ENCODE measurements around the gene EFCAB8.
"Not testable (repeated sequence)": the region's sequence is repeated elsewhere in the genome, so short reads cannot be mapped to it uniquely, and the experiment has no call there.

EFCAB8 gene

GRCh38 chr20:32889281-32889680, 30.6 kb downstream of the EFCAB8 start:
- DNase-seq = no peak

GRCh38 chr20:32891491-32891890, 32.8 kb downstream of the EFCAB8 start:
- DNase-seq = no peak

GRCh38 chr20:32891926-32892660, 33.4 kb downstream of the EFCAB8 start:
- DNase-seq = no peak

GRCh38 chr20:32893263-32894025, 34.7 kb downstream of the EFCAB8 start:
- no peak for DNase-seq

GRCh38 chr20:32894026-32894483, 35.3 kb downstream of the EFCAB8 start:
- no peak for DNase-seq

GRCh38 chr20:32894711-32895355, 36.1 kb downstream of the EFCAB8 start:
- DNase-seq = no peak

- DNase-seq = no peak
These were observed 38.0 kb downstream of the EFCAB8 start for GRCh38 chr20:32896521-32897280.

GRCh38 chr20:32898729-32899128, 40.0 kb downstream of the EFCAB8 start:
- no peak for DNase-seq

GRCh38 chr20:32902456-32903420, 44.0 kb downstream of the EFCAB8 start:
- no peak for DNase-seq

GRCh38 chr20:32903666-32904175, 45.0 kb downstream of the EFCAB8 start:
- DNase-seq = no peak

- not testable (repeated sequence) for DNase-seq
These were observed 46.0 kb downstream of the EFCAB8 start for GRCh38 chr20:32904678-32905077.

GRCh38 chr20:32906200-32906599, 47.5 kb downstream of the EFCAB8 start:
- no peak for DNase-seq

- no peak for DNase-seq
These were observed 48.3 kb downstream of the EFCAB8 start for GRCh38 chr20:32906871-32907495.

- DNase-seq = no peak
These were observed 49.2 kb downstream of the EFCAB8 start for GRCh38 chr20:32907886-32908285.

- no peak for DNase-seq
These were observed 49.9 kb downstream of the EFCAB8 start for GRCh38 chr20:32908334-32909292.

GRCh38 chr20:32909451-32909850, 50.7 kb downstream of the EFCAB8 start:
- DNase-seq = no peak

GRCh38 chr20:32909896-32910571, 51.3 kb downstream of the EFCAB8 start:
- DNase-seq = no peak

GRCh38 chr20:32911355-32911754, 52.6 kb downstream of the EFCAB8 start:
- no peak for DNase-seq

GRCh38 chr20:32912688-32913087, 54.0 kb downstream of the EFCAB8 start:
- no peak for DNase-seq
